Activated CD4-positive, alpha-beta T cell treated with anti-CD3 and anti-CD28 coated beads for 24 hours (primary cell): ENCODE data around the gene ZNF567.
A peak's percentile ranks its signal among the peaks of the same experiment; 100 is the strongest.
"Not testable (repeated sequence)": the region's sequence is repeated elsewhere in the genome, so short reads cannot be mapped to it uniquely, and the experiment has no call there.

ENCODE experiments used
- DNase-seq, 2 donors: peaks; one replicate each; pipeline ENCODE4 v3.0.0-alpha.2; 2020; ENCODE audit warnings: low read depth in 2 of 2

Gene ZNF567

GRCh38 chr19:36687214-36688056 lies at the start of gene ZNF567:
ZNF567 (plus strand) TSS chr19:36687612; CDS start chr19:36694868, 7,256 bp downstream.
- DNase-seq: peak; percentile 96 to 99

- no peak for DNase-seq
These were observed 48.4 kb upstream of the ZNF567 start for GRCh38 chr19:36638862-36639510.

GRCh38 chr19:36646746-36647145 lies 40.7 kb upstream of the ZNF567 start:
- DNase-seq: no peak

GRCh38 chr19:36652958-36653357 lies 34.5 kb upstream of the ZNF567 start:
- no peak for DNase-seq

- DNase-seq: no peak
These were observed 21.6 kb upstream of the ZNF567 start for GRCh38 chr19:36665832-36666231.

GRCh38 chr19:36668646-36669045 lies 18.8 kb upstream of the ZNF567 start:
- no peak for DNase-seq

GRCh38 chr19:36672368-36672767 lies 15.0 kb upstream of the ZNF567 start:
- DNase-seq: no peak

- no peak for DNase-seq
These were observed 13.2 kb upstream of the ZNF567 start for GRCh38 chr19:36674201-36674600.

- DNase-seq: no peak
These were observed 8.0 kb upstream of the ZNF567 start for GRCh38 chr19:36679455-36679854.

GRCh38 chr19:36685835-36686234 lies 1.6 kb upstream of the ZNF567 start:
- no peak for DNase-seq

- no peak for DNase-seq
These were observed 823 bp upstream of the ZNF567 start for GRCh38 chr19:36686365-36687213.

- DNase-seq: no peak
These were observed 646 bp downstream of the ZNF567 start for GRCh38 chr19:36688058-36688457.

GRCh38 chr19:36707134-36707533 lies 19.7 kb downstream of the ZNF567 start:
- no peak for DNase-seq

GRCh38 chr19:36709423-36709822 lies 22.0 kb downstream of the ZNF567 start:
- no peak for DNase-seq

- DNase-seq: no peak
These were observed 32.5 kb downstream of the ZNF567 start for GRCh38 chr19:36719687-36720556.

- not testable (repeated sequence) for DNase-seq
These were observed 48.8 kb downstream of the ZNF567 start for GRCh38 chr19:36736166-36736565.

- DNase-seq: no peak
These were observed 58.5 kb downstream of the ZNF567 start for GRCh38 chr19:36745870-36746269.

GRCh38 chr19:36747750-36748149 lies 60.3 kb downstream of the ZNF567 start:
- DNase-seq: no peak

GRCh38 chr19:36748431-36749275 lies 61.2 kb downstream of the ZNF567 start:
- no peak for DNase-seq

- DNase-seq: not testable (repeated sequence)
These were observed 62.2 kb downstream of the ZNF567 start for GRCh38 chr19:36749613-36750012.
